ENCODE data around the gene CDT1.

CDT1 gene

GRCh38 chr16:88846088-88846487 lies 42.5 kb downstream of the CDT1 start:
- no peak overlapping the region for H3K4me3 ChIP-seq (ENCODE audit: low read depth, low read length)
- DNase-seq (ENCODE audit: low read depth) = no peak

GRCh38 chr16:88847654-88848053 lies 44.1 kb downstream of the CDT1 start:
- H3K4me3 ChIP-seq (ENCODE audit: low read depth, low read length) = no peak overlapping the region
- DNase-seq (ENCODE audit: low read depth) = no peak

GRCh38 chr16:88848557-88848956 lies 45.0 kb downstream of the CDT1 start:
- DNase-seq (ENCODE audit: low read depth) = no peak
- no peak overlapping the region for H3K4me3 ChIP-seq (ENCODE audit: low read depth, low read length)

- no peak for DNase-seq (ENCODE audit: low read depth)
- H3K4me3 ChIP-seq (ENCODE audit: low read depth, low read length) = no peak overlapping the region
These were observed 47.1 kb downstream of the CDT1 start for GRCh38 chr16:88850531-88851199.

- no peak overlapping the region for H3K4me3 ChIP-seq (ENCODE audit: low read depth, low read length)
- DNase-seq (ENCODE audit: low read depth) = no peak
These were observed 48.0 kb downstream of the CDT1 start for GRCh38 chr16:88851616-88852015.

- H3K4me3 ChIP-seq (ENCODE audit: low read depth, low read length) = no peak overlapping the region
These were observed 49.8 kb downstream of the CDT1 start for GRCh38 chr16:88853325-88853941.

GRCh38 chr16:88854306-88855111 lies 50.9 kb downstream of the CDT1 start:
- no peak overlapping the region for H3K4me3 ChIP-seq (ENCODE audit: low read depth, low read length)
- DNase-seq (ENCODE audit: low read depth) = no peak

More at GRCh38 chr16:88853325-88853941, 49.8 kb downstream of the CDT1 start:
- DNase-seq (ENCODE audit: low read depth) = no peak

GRCh38 chr16:88855176-88855575 lies 51.6 kb downstream of the CDT1 start:
- H3K4me3 ChIP-seq (ENCODE audit: low read depth, low read length) = no peak overlapping the region
- no peak for DNase-seq (ENCODE audit: low read depth)

- H3K4me3 ChIP-seq (ENCODE audit: low read depth, low read length) = peak overlapping the region; percentile 96
- no peak for DNase-seq (ENCODE audit: low read depth)
These were observed 52.1 kb downstream of the CDT1 start for GRCh38 chr16:88855736-88856121.

GRCh38 chr16:88856122-88856827 lies 52.7 kb downstream of the CDT1 start:
- DNase-seq (ENCODE audit: low read depth) = no peak
- peak overlapping the region; percentile 96 for H3K4me3 ChIP-seq (ENCODE audit: low read depth, low read length)

GRCh38 chr16:88856828-88857727 lies 53.5 kb downstream of the CDT1 start, which contains the start of the genes GALNS and TRAPPC2L:
GALNS (minus strand) TSS chr16:88856947; CDS start chr16:88856877, 70 bp downstream.
TRAPPC2L (plus strand) TSS chr16:88857127; CDS start chr16:88857151, 24 bp downstream.
- DNase-seq (ENCODE audit: low read depth) = peak; percentile 72
- H3K4me3 ChIP-seq (ENCODE audit: low read depth, low read length) = peak within 1 kb of the TSS; percentile 96

- peak overlapping the region; percentile 96 for H3K4me3 ChIP-seq (ENCODE audit: low read depth, low read length)
- peak; percentile 33 for DNase-seq (ENCODE audit: low read depth)
These were observed 54.2 kb downstream of the CDT1 start for GRCh38 chr16:88857728-88858339.
